RPMI7951 (cell line): ENCODE data around the gene CDC42SE2. TPM values are rescaled to one million over a fixed set of nuclear protein-coding genes. Genes with fewer than 3 reads are reported as not detected.
"Not testable (repeated sequence)": the region's sequence is repeated elsewhere in the genome, so short reads cannot be mapped to it uniquely, and the experiment has no call there.

Source experiments
- DNase-seq: peaks from one replicate; pipeline ENCODE4 v3.0.0-alpha.2; 2012; ENCODE audit warnings: low read depth
- total RNA-seq: library from RNA; depleted of rRNA; stranded (reverse); fragments of >200 nt; shearing (Covaris generic); gene quantifications from 2 replicates; pipeline ENCODE4 v1.2.3, GENCODE V29; 2014

CDC42SE2 gene
- total RNA-seq, 1 experiment from 2014 or later: 14.2 TPM

GRCh38 chr5:131250751-131251475 is 12.9 kb upstream of the CDC42SE2 start:
- DNase-seq: no peak

GRCh38 chr5:131252824-131253171 is 11.1 kb upstream of the CDC42SE2 start:
- no peak for DNase-seq

GRCh38 chr5:131254025-131254424 is 9.8 kb upstream of the CDC42SE2 start:
- DNase-seq: not testable (repeated sequence)

- DNase-seq: no peak
Observed at GRCh38 chr5:131254741-131255140, 9.1 kb upstream of the CDC42SE2 start.

GRCh38 chr5:131256507-131256823 is 7.4 kb upstream of the CDC42SE2 start:
- DNase-seq: no peak

GRCh38 chr5:131258733-131259132 is 5.1 kb upstream of the CDC42SE2 start:
- no peak for DNase-seq

GRCh38 chr5:131259326-131259725 is 4.5 kb upstream of the CDC42SE2 start:
- DNase-seq: no peak

GRCh38 chr5:131260895-131261294 is 3.0 kb upstream of the CDC42SE2 start:
- no peak for DNase-seq

- DNase-seq: no peak
Observed at GRCh38 chr5:131261483-131261882, 2.4 kb upstream of the CDC42SE2 start.

- DNase-seq: no peak
Observed at GRCh38 chr5:131262953-131263541, 806 bp upstream of the CDC42SE2 start.

GRCh38 chr5:131264451-131265099 is 722 bp downstream of the CDC42SE2 start:
- DNase-seq: peak; percentile 20

GRCh38 chr5:131265311-131265803 is 1.5 kb downstream of the CDC42SE2 start:
- DNase-seq: peak; percentile 15

GRCh38 chr5:131266370-131267060 is 2.7 kb downstream of the CDC42SE2 start:
- no peak for DNase-seq

- no peak for DNase-seq
Observed at GRCh38 chr5:131268758-131269370, 5.0 kb downstream of the CDC42SE2 start.

- DNase-seq: peak; percentile 56
Observed at GRCh38 chr5:131270809-131271208, 7.0 kb downstream of the CDC42SE2 start.

GRCh38 chr5:131271888-131272287 is 8.0 kb downstream of the CDC42SE2 start:
- not testable (repeated sequence) for DNase-seq

GRCh38 chr5:131272307-131272706 is 8.5 kb downstream of the CDC42SE2 start:
- DNase-seq: no peak

- no peak for DNase-seq
Observed at GRCh38 chr5:131272724-131273123, 8.9 kb downstream of the CDC42SE2 start.

GRCh38 chr5:131274326-131275063 is 10.6 kb downstream of the CDC42SE2 start:
- DNase-seq: no peak

GRCh38 chr5:131276072-131276471 is 12.2 kb downstream of the CDC42SE2 start:
- DNase-seq: no peak

- DNase-seq: no peak
Observed at GRCh38 chr5:131277447-131277846, 13.6 kb downstream of the CDC42SE2 start.
